ENCODE results near the gene GLRA1. TPM values are rescaled to one million over a fixed set of nuclear protein-coding genes. Genes with fewer than 3 reads are reported as not detected.

GLRA1 gene
- total and polyA plus RNA-seq, 12 donors: 0.40 to 2.7 (median 1.3) TPM; not detected in 7

GRCh38 chr5:151923866-151924476 is 680 bp downstream of the GLRA1 start:
- intact Hi-C loops (cut with DNase I): no loop called here
- Histone ChIP-seq H3K36me3 (replicated peaks in 1 of 2) (no peaks in the 10 kb centered on the region), H3K27ac (no peak overlapping the region), H3K27me3 (peaks cover 6% of the 10 kb centered on the region), H3K4me3 (no peak overlapping the region), H3K9me3 (replicated peaks in 1 of 3) (no peaks in the 10 kb centered on the region), H3K4me1 (replicated peaks in 1 of 2) (no peaks in the 10 kb centered on the region)
- TF ChIP-seq CTCF (IDR thresholded peaks at IDR 0.05) (peak in 1 of 6 experiments; percentile 18), POLR2A (IDR thresholded peaks at IDR 0.05) (no peak)
- WGBS, 4 donors: 9 to 12% (median 10%) methylated on average over 13 to 19 of the region's 19 CpGs
- peak in 1 of 7 donors; percentile 62 for DNase-seq

DNA sequence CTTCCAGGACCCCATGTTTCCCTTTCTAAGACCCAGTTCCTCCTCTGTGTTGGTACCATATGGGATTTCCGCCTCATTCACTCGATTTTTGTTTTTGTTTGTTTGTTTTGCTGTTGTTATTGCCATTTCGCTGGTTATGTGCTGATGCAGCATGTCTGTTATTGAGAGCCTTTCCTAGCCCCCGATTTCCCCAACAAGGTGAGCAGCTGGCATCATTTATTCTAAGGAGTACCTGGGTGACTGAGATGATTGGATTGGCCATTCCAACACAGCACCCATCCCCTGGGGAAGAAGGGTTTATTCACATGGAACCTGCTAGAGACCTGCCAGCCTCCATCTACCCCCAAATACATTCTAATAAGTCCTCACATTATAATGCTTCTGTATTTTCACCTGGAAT is 2.7 kb downstream of the GLRA1 start:
- H3K9me3 ChIP-seq (replicated peaks in 1 of 3): no peaks in the 10 kb centered on the region
- intact Hi-C loops (cut with DNase I): no loop called here
- no peaks in the 10 kb centered on the region for H3K4me1 ChIP-seq (replicated peaks in 1 of 2)
- peaks cover 6% of the 10 kb centered on the region for H3K27me3 ChIP-seq
- 66 to 70% (median 67%) methylated on average over 4 of the region's 4 CpGs for WGBS, 4 donors
- no peak overlapping the region for H3K27ac ChIP-seq
- TF ChIP-seq POLR2A (IDR thresholded peaks at IDR 0.05) (no peak), CTCF (IDR thresholded peaks at IDR 0.05) (no peak)
- no peak for DNase-seq
- H3K4me3 ChIP-seq: no peak overlapping the region
- no peaks in the 10 kb centered on the region for H3K36me3 ChIP-seq (replicated peaks in 1 of 2)

- Histone ChIP-seq H3K27ac (no peak overlapping the region), H3K4me1 (replicated peaks in 1 of 2) (no peaks in the 10 kb centered on the region), H3K36me3 (replicated peaks in 1 of 2) (no peaks in the 10 kb centered on the region), H3K27me3 (no peaks in the 10 kb centered on the region), H3K4me3 (no peak overlapping the region), H3K9me3 (replicated peaks in 1 of 3) (no peaks in the 10 kb centered on the region)
- DNase-seq: no peak
- no peak for TF ChIP-seq POLR2A (IDR thresholded peaks at IDR 0.05)
- no peak for TF ChIP-seq CTCF (IDR thresholded peaks at IDR 0.05)
- intact Hi-C loops (cut with DNase I): no loop called here
- WGBS, 4 donors: 71 to 82% (median 72%) methylated on average over 2 of the region's 2 CpGs
Observed at GRCh38 chr5:151917904-151918303, 6.7 kb downstream of the GLRA1 start.

DNA sequence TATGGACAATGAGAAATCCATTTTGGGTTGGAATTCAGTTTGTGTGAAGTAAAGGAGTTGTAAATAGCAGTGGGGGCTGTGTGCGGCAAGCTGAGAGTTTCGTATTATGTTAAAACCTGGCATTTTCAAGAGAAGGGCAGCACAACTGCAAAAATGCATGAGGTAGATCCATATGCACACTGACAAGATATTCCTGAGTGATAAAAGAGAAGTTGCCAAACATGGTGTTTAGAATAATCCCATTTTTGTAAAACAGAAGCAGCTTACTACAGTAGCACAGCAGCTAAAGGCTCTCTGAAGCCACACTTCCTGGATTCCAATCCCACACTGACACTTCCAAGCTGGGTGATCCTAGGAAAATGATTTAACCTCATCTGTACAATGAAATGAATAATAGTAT is 11.2 kb downstream of the GLRA1 start:
- TF ChIP-seq POLR2A (IDR thresholded peaks at IDR 0.05): no peak
- no peak for TF ChIP-seq CTCF (IDR thresholded peaks at IDR 0.05)
- H3K4me3 ChIP-seq: no peak overlapping the region
- H3K9me3 ChIP-seq (replicated peaks in 1 of 3): no peaks in the 10 kb centered on the region
- H3K27ac ChIP-seq: no peak overlapping the region
- H3K4me1 ChIP-seq (replicated peaks in 1 of 2): no peaks in the 10 kb centered on the region
- intact Hi-C loops (cut with DNase I): no loop called here
- H3K27me3 ChIP-seq: no peaks in the 10 kb centered on the region
- DNase-seq: no peak
- no peaks in the 10 kb centered on the region for H3K36me3 ChIP-seq (replicated peaks in 1 of 2)
- WGBS, 4 donors: 75 to 90% (median 83%) methylated on average over 2 of the region's 2 CpGs
